Measurements from ENCODE around the gene CDKL4.

DNA sequence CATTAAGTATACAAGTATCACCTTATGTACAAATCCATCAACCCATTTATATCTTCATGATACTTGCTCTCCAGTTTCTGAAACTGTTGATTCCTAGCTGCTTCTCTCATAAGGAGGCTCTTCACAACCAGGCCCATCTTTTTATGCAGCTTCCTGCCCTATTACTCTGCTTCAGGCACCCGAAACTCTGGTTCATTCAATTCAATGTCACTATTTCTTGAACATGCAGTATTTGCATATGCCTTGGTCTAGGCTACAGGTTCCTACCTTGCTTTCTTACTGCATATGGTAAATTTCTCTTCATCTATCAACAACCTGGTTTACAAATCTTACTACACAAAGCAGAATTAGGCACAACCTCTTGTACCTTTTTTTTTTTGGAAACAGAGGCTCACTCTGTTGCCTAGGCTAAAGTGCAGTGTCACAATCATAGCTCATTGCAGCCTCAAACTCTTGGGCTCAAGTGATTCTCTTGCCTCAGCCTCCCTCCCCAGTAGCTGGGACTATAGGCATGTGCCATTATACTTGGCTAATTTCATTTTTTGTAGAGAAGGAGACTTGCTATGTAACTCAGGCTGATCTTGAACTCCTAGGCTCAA lies 2.7 kb upstream of the CDKL4 start:
- TF ChIP-seq POLR2A (IDR thresholded peaks at IDR 0.05) (no peak), POLR2AphosphoS5 (IDR thresholded peaks at IDR 0.05) (no peak), EP300 (IDR thresholded peaks at IDR 0.05) (no peak)
- TF ChIP-seq, protein P1, sequence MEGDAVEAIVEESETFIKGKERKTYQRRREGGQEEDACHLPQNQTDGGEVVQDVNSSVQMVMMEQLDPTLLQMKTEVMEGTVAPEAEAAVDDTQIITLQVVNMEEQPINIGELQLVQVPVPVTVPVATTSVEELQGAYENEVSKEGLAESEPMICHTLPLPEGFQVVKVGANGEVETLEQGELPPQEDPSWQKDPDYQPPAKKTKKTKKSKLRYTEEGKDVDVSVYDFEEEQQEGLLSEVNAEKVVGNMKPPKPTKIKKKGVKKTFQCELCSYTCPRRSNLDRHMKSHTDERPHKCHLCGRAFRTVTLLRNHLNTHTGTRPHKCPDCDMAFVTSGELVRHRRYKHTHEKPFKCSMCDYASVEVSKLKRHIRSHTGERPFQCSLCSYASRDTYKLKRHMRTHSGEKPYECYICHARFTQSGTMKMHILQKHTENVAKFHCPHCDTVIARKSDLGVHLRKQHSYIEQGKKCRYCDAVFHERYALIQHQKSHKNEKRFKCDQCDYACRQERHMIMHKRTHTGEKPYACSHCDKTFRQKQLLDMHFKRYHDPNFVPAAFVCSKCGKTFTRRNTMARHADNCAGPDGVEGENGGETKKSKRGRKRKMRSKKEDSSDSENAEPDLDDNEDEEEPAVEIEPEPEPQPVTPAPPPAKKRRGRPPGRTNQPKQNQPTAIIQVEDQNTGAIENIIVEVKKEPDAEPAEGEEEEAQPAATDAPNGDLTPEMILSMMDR (IDR thresholded peaks at IDR 0.05) = no peak
